OCI-M2 (cell line): Measurements from ENCODE around the gene IL4R.
"Not testable (repeated sequence)": the region's sequence is repeated elsewhere in the genome, so short reads cannot be mapped to it uniquely, and the experiment has no call there.

Experiments used
- DNase-seq: peaks from one replicate; lab custom pipeline; 2025; ENCODE audit not compliant: unreplicated experiment; lab: John Stamatoyannopoulos, UW

Gene IL4R

GRCh38 chr16:27377666-27378485, 64.1 kb downstream of the IL4R start:
- DNase-seq = no peak

GRCh38 chr16:27378871-27379481, 65.2 kb downstream of the IL4R start:
- no peak for DNase-seq

- DNase-seq = no peak
These were observed 66.1 kb downstream of the IL4R start for GRCh38 chr16:27379919-27380318.

GRCh38 chr16:27381236-27381635, 67.5 kb downstream of the IL4R start:
- no peak for DNase-seq

- DNase-seq = no peak
These were observed 68.4 kb downstream of the IL4R start for GRCh38 chr16:27381974-27382855.

- no peak for DNase-seq
These were observed 69.9 kb downstream of the IL4R start for GRCh38 chr16:27383556-27384243.

GRCh38 chr16:27384425-27384824, 70.7 kb downstream of the IL4R start:
- no peak for DNase-seq

- DNase-seq = no peak
These were observed 71.6 kb downstream of the IL4R start for GRCh38 chr16:27385398-27385797.

GRCh38 chr16:27386674-27387073, 72.9 kb downstream of the IL4R start:
- no peak for DNase-seq

GRCh38 chr16:27387724-27388123, 74.0 kb downstream of the IL4R start:
- no peak for DNase-seq

- no peak for DNase-seq
These were observed 75.6 kb downstream of the IL4R start for GRCh38 chr16:27389272-27389961.

- no peak for DNase-seq
These were observed 76.4 kb downstream of the IL4R start for GRCh38 chr16:27390151-27390550.

GRCh38 chr16:27392671-27393070, 78.9 kb downstream of the IL4R start:
- no peak for DNase-seq

GRCh38 chr16:27394516-27394915, 80.7 kb downstream of the IL4R start:
- DNase-seq = no peak

GRCh38 chr16:27398341-27398893, 84.6 kb downstream of the IL4R start:
- not testable (repeated sequence) for DNase-seq

GRCh38 chr16:27398894-27399853, 85.4 kb downstream of the IL4R start:
- no peak for DNase-seq

- no peak for DNase-seq
These were observed 86.2 kb downstream of the IL4R start for GRCh38 chr16:27399969-27400368.

GRCh38 chr16:27400751-27401620, 87.2 kb downstream of the IL4R start:
- no peak for DNase-seq
